HCT116 (cell line): ENCODE results near the gene ZNF445. TPM values are rescaled to one million over a fixed set of nuclear protein-coding genes. Genes with fewer than 3 reads are reported as not detected.
A peak's percentile ranks its signal among the peaks of the same experiment; 100 is the strongest.
"Not testable (repeated sequence)": the region's sequence is repeated elsewhere in the genome, so short reads cannot be mapped to it uniquely, and the experiment has no call there.

Experiments used
- ATAC-seq: fragments of 200-7000 bp; cut with Tn5 transposase; 2 replicates; pipeline ENCODE4 v1.9.1; 2020; ENCODE audit warnings: mild to moderate bottlenecking, moderate library complexity
- BruUV-seq: library from RNA; stranded (reverse); fragments of 400-500 nt; replicated peaks from 2 replicates; lab custom pipeline; 2021; lab: Mats Ljungman, UMichigan
- CTCF ChIA-PET: fragments of 300-600 bp; sonication (Branson Sonifier 250); formaldehyde crosslinking; loops from one replicate; lab custom pipeline; 2021; ENCODE audit warnings: antibody characterized with exemption; lab: Charles Lee
- POLR2A ChIA-PET: fragments of 300-600, 350-600 bp; sonication (Branson Sonifier 250); formaldehyde crosslinking; loops from one replicate; lab custom pipeline; 2021; ENCODE audit warnings: antibody characterized with exemption; lab: Charles Lee
- RAD21 ChIA-PET, 2 experiments: fragments of 300-600 bp; sonication (Branson Sonifier 250); formaldehyde crosslinking; loops; one replicate each; lab custom pipeline; 2023; ENCODE audit warnings: low total read pairs in 2 of 2; ENCODE audit not compliant: uncharacterized antibody in 2 of 2, unreplicated experiment in 2 of 2, low non-redundant PET in 1 of 2; lab: Charles Lee
- DNase-seq: peaks from one replicate; pipeline ENCODE4 v3.0.0-alpha.2; 2010; ENCODE audit warnings: low read depth, low spot score
- H2AFZ ChIP-seq: fragments of 200-600 bp; shearing (Covaris generic), sonication (generic); 2 replicates; pipeline ENCODE4 v1.6.1; 2017; ENCODE audit warnings: low read depth, mixed run types, mixed read lengths, antibody characterized with exemption, low read length; ENCODE audit not compliant: poor library complexity, severe bottlenecking
- H3K27ac ChIP-seq: 2 replicates; pipeline ENCODE4 v1.5.1; 2012; ENCODE audit warnings: low read depth, low read length
- H3K27me3 ChIP-seq: fragments of 200-600 bp; sonication (generic); 2 replicates; pipeline ENCODE4 v1.6.1; 2016; ENCODE audit warnings: mixed run types, low read length, mixed read lengths; ENCODE audit not compliant: insufficient read depth
- H3K36me3 ChIP-seq, 2 experiments: fragments of 200-500 bp in 1 of 2; fragments of 200-600 bp in 1 of 2; sonication (Bioruptor generic) in 1 of 2; sonication (generic) in 1 of 2; 2 replicates each; pipeline versions ENCODE4 v1.5.1 to v1.6.1; 2014 to 2016; ENCODE audit warnings: low read length in 2 of 2, inconsistent platforms in 1 of 2, mixed read lengths in 1 of 2, mixed run types in 1 of 2; ENCODE audit not compliant: insufficient read depth in 2 of 2, control insufficient read depth in 1 of 2
- H3K4me1 ChIP-seq, 2 experiments: fragments of 200-600 bp in 1 of 2; sonication (generic) in 1 of 2; 2 replicates each; pipeline versions ENCODE4 v1.5.1 to v1.6.1; 2012 to 2017; ENCODE audit warnings: low read length in 2 of 2, inconsistent platforms in 1 of 2, mild to moderate bottlenecking in 1 of 2, mixed read lengths in 1 of 2, mixed run types in 1 of 2, moderate library complexity in 1 of 2; ENCODE audit not compliant: insufficient read depth in 2 of 2, control insufficient read depth in 1 of 2
- H3K4me2 ChIP-seq: fragments of 200-600 bp; sonication (generic); 2 replicates; pipeline ENCODE4 v1.6.1; 2017; ENCODE audit warnings: mixed run types, low read length, mixed read lengths
- H3K4me3 ChIP-seq, 2 experiments: fragments of 200-600 bp in 1 of 2; sonication (generic) in 1 of 2; replicated peaks in 1 of 2; 2 replicates each; pipeline ENCODE4 v1.5.1; 2011 to 2016; ENCODE audit warnings: low read length in 2 of 2, control low read depth in 1 of 2, low read depth in 1 of 2, mild to moderate bottlenecking in 1 of 2, mixed read lengths in 1 of 2, mixed run types in 1 of 2
- H3K79me2 ChIP-seq: fragments of 200-600 bp; sonication (generic); 2 replicates; pipeline ENCODE4 v1.6.1; 2017; ENCODE audit warnings: mild to moderate bottlenecking, mixed run types, low read length, moderate library complexity, mixed read lengths; ENCODE audit not compliant: insufficient read depth
- H3K9ac ChIP-seq: fragments of 200-600 bp; sonication (generic); 2 replicates; pipeline ENCODE4 v1.6.1; 2016; ENCODE audit warnings: low read length, mixed read lengths
- H3K9me2 ChIP-seq: fragments of 200-600 bp; sonication (generic), shearing (Covaris generic); 2 replicates; pipeline ENCODE4 v1.6.1; 2017; ENCODE audit warnings: mixed run types, mild to moderate bottlenecking, moderate library complexity; ENCODE audit not compliant: insufficient read depth
- H3K9me3 ChIP-seq, 2 experiments: fragments of 200-500 bp in 1 of 2; fragments of 200-600 bp in 1 of 2; sonication (Bioruptor generic) in 1 of 2; sonication (generic) in 1 of 2; 2 replicates each; pipeline ENCODE4 v1.6.1; 2014 to 2017; ENCODE audit warnings: low read length in 2 of 2, mixed read lengths in 2 of 2, inconsistent platforms in 1 of 2, low read depth in 1 of 2, mild to moderate bottlenecking in 1 of 2, mixed run types in 1 of 2, moderate library complexity in 1 of 2; ENCODE audit not compliant: control insufficient read depth in 1 of 2, insufficient read depth in 1 of 2
- H4K20me1 ChIP-seq: fragments of 200-600 bp; sonication (generic), shearing (Covaris generic); 2 replicates; pipeline ENCODE4 v1.6.1; 2017; ENCODE audit warnings: mixed run types, mild to moderate bottlenecking, moderate library complexity; ENCODE audit not compliant: insufficient read depth
- POLR2A ChIP-seq: IDR thresholded peaks from 2 replicates; pipeline ENCODE4 v1.7.0; 2011; ENCODE audit warnings: borderline replicate concordance; ENCODE audit not compliant: insufficient read depth, insufficient read length; ENCODE audit errors: extremely low read depth
- ZNF274 ChIP-seq: fragments of 200-500 bp; sonication (Bioruptor generic); IDR thresholded peaks from 2 replicates; pipeline ENCODE4 v1.6.1; 2014; ENCODE audit warnings: mild to moderate bottlenecking, low read depth, low read length, inconsistent platforms
- intact Hi-C: fragments of 100-400 bp; cut with micrococcal nuclease; formaldehyde crosslinking; loops from 2 replicates; pipeline ENCODE4 v1.10.0; 2022
- total RNA-seq: library from RNA; stranded (reverse); gene quantifications from one replicate; pipeline ENCODE4 v1.2.1, GENCODE V29; 2021; ENCODE audit not compliant: unreplicated experiment

The ZNF445 gene
- total RNA-seq, 1 experiment from 2014 or later: 19.9 TPM

GRCh38 chr3:44499899-44500168, 22.4 kb upstream of the ZNF445 start:
- POLR2A ChIA-PET, RAD21 ChIA-PET, H3K9me2 ChIP-seq, H2AFZ ChIP-seq, DNase-seq, H3K27ac ChIP-seq, H3K4me3 ChIP-seq, H3K4me1 ChIP-seq: not testable (repeated sequence)
- Histone ChIP-seq H3K79me2 (peaks cover 30% of the 10 kb centered on the region), H3K9me3 (peaks cover 15 to 28% of the 10 kb centered on the region in 2 experiments; a peak in 3 of 4 replicates)
- 0 out of 2 replicates have a peak, but pooled peaks have one; percentile 1 for TF ChIP-seq ZNF274
- TF ChIP-seq, all 23 proteins: peak for 1; not testable (repeated sequence) for 22
- ATAC-seq, CTCF ChIA-PET, H3K9ac ChIP-seq, H3K27me3 ChIP-seq, BruUV-seq, H4K20me1 ChIP-seq, H3K4me2 ChIP-seq: not testable (repeated sequence)
- intact Hi-C loops: loop anchor here (10.0 kb wide), 1 partner anchor 265 kb away; the partner anchor contains the start of genes KIAA1143 and KIF15
- H3K36me3 ChIP-seq: peaks cover 2 to 35% of the 10 kb centered on the region in 2 experiments

DNA sequence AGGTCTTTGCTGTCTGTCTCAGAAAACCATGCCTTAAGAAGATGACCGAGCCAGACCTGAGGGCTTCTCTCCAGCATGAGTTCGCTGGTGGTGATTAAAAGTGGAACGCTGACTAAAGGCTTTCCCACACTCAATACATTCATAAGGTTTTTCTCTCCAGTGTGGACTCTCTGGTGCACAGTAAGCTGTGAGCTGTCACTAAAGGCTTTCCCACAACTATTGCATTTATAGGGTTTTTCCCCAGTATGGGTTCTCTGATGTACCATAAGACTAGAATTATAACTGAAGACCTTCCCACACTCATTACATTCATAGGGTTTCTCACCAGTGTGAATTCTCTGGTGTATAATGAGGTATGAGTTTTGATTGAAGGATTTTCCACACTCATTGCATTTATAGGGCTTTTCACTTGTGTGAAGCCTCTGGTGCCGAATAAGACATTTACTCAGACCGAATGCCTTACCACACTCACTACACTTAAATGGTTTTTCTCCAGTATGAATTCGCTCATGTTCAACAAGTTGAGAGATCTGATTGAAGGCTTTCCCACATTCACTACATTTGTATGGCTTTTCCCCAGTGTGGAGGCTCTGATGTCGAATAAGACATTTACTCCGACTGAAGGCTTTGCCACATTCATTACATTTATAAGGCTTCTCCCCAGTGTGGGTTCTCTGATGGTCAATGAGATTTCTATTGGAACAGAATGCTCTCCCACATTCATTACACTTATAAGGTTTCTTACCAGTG, 21.9 kb upstream of the ZNF445 start:
- no peak overlapping the region for H3K4me3 ChIP-seq
- RAD21 ChIA-PET: no interaction called here
- H3K4me1 ChIP-seq: no peaks in the 10 kb centered on the region
- no peak for TF ChIP-seq POLR2A
- TF ChIP-seq ZNF274: peak; percentile 67
- POLR2A ChIA-PET: no interaction called here
- H3K9me3 ChIP-seq: peaks cover 15 to 30% of the 10 kb centered on the region in 2 experiments; a peak in 3 of 4 replicates
- no peak for DNase-seq
- H3K9me2 ChIP-seq: no peaks in the 10 kb centered on the region
- H3K9ac ChIP-seq: no peak overlapping the region
- intact Hi-C loops: loop anchor here (10.0 kb wide), 1 partner anchor 265 kb away; the partner anchor contains the start of genes KIAA1143 and KIF15
- H3K79me2 ChIP-seq: peaks cover 25% of the 10 kb centered on the region
- H3K4me2 ChIP-seq: no peak overlapping the region
- BruUV-seq: no TSS peak
- peaks cover 2 to 35% of the 10 kb centered on the region in 2 experiments for H3K36me3 ChIP-seq
- H3K27ac ChIP-seq: no peak overlapping the region
- CTCF ChIA-PET: no interaction called here
- H3K27me3 ChIP-seq: no peaks in the 10 kb centered on the region
- H2AFZ ChIP-seq: no peak overlapping the region
- ATAC-seq: no peak
- H4K20me1 ChIP-seq: no peaks in the 10 kb centered on the region
